ENCODE data around the gene NPAS3.

DNA sequence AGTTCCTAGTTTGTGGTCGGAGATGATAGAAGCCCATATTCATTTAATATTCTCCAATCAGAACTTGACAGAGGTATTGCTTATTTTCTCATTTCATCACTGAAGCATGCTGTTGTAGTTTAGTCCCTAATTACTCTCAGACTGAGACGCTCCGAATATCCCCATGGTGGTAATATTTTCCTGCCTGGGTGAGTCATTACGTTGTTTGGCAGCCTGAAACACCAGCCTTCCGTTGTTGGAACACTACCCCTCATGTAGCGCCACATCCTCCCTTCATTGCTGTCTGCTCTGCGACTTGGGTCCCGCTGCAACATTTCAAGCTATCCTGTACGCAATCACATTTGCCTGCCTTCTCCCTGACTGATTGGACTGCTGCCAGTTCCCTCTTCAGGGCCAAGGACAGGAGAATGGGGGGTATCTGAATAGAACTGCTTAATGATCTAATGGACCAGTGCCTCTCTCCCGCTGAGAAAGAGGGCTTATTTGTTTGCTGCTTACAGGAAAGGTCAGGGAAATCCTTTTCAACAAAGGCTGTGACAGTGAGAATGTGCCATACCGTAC, 369.1 kb downstream of the NPAS3 start:
- TF ChIP-seq SIN3A (conservative IDR thresholded peaks at IDR 0.05 in 1 of 2, IDR thresholded peaks at IDR 0.05 in 1 of 2; ENCODE audit: low read depth in 1 of 2, low read length in 2 of 2) = no peak
- TF ChIP-seq TAF7 (optimal IDR thresholded peaks at IDR 0.05; ENCODE audit: borderline replicate concordance, low read depth, low read length) = no peak
- no peak for TF ChIP-seq POLR2AphosphoS5 (IDR thresholded peaks at IDR 0.05; ENCODE audit: low read depth, low read length)
- TF ChIP-seq SIX5 (IDR thresholded peaks at IDR 0.05; ENCODE audit: low read depth, low read length) = no peak
- no peak for TF ChIP-seq MAFK (IDR thresholded peaks at IDR 0.05; ENCODE audit: low read depth, low read length)

Data from H1 (cell line).